ENCODE measurements around the gene INF2.

DNA sequence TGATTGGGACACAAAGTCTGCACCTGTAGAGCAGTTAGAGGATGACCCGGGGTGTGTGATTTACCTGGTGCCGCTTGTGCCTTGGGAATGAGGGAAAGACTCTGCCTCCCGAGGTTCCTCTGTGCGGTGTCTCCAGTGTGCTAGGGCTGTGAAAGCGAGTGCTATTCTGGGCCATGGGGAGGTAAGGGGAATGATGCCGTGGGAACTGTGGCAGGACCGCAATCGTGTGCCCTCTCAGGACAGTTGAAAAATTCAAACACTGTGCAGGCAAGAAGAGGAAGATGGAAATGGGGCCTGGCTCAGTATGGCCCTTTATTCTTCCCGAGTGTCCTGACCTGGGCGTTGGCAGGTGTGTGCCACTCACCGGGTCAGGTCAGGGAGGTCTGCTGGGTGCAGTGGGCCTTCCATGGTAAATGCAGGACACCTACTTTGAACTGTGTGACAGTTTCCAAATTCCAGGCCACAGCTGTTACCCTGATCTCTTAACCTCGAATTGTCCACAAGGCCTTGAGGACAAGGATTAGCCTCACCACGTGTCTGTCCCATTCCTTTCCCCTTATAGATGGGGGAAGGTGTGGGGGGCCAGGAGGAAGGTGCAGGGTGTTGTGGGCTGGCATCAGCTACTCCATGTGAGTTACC, 64.9 kb downstream of the INF2 start:
- TF ChIP-seq RARB (CRISPR knock-in tag; IDR thresholded peaks at IDR 0.05) (no peak), ARNTL (CRISPR knock-in tag; IDR thresholded peaks at IDR 0.05; ENCODE audit: borderline replicate concordance, low read depth) (no peak), TCF4 (CRISPR knock-in tag; IDR thresholded peaks at IDR 0.05; ENCODE audit: borderline replicate concordance) (no peak), ZFP3 (CRISPR knock-in tag; IDR thresholded peaks at IDR 0.05) (no peak), ZNF8 (CRISPR knock-in tag; IDR thresholded peaks at IDR 0.05) (no peak), PPARA (CRISPR knock-in tag; IDR thresholded peaks at IDR 0.05; ENCODE audit: borderline replicate concordance) (no peak), ZNF70 (CRISPR knock-in tag; IDR thresholded peaks at IDR 0.05) (no peak)
- TF ChIP-seq, protein P1, sequence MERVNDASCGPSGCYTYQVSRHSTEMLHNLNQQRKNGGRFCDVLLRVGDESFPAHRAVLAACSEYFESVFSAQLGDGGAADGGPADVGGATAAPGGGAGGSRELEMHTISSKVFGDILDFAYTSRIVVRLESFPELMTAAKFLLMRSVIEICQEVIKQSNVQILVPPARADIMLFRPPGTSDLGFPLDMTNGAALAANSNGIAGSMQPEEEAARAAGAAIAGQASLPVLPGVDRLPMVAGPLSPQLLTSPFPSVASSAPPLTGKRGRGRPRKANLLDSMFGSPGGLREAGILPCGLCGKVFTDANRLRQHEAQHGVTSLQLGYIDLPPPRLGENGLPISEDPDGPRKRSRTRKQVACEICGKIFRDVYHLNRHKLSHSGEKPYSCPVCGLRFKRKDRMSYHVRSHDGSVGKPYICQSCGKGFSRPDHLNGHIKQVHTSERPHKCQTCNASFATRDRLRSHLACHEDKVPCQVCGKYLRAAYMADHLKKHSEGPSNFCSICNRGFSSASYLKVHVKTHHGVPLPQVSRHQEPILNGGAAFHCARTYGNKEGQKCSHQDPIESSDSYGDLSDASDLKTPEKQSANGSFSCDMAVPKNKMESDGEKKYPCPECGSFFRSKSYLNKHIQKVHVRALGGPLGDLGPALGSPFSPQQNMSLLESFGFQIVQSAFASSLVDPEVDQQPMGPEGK (CRISPR knock-in tag; IDR thresholded peaks at IDR 0.05; ENCODE audit: borderline replicate concordance) = no peak

Data from SK-N-SH treated with all-trans-retinoic acid at 6 μM for 48 hours (cell line).